HUDEP-2 (cell line): ENCODE measurements around the gene SLC25A38.
A peak's percentile ranks its signal among the peaks of the same experiment; 100 is the strongest.
"Not testable (repeated sequence)": the region's sequence is repeated elsewhere in the genome, so short reads cannot be mapped to it uniquely, and the experiment has no call there.

Source experiments
- DNase-seq, 76 experiments: peaks; one replicate each; lab custom pipeline; 2025; ENCODE audit not compliant: unreplicated experiment in 76 of 76; lab: John Stamatoyannopoulos, UW

Gene SLC25A38

GRCh38 chr3:39406368-39407258 lies 23.4 kb downstream of the SLC25A38 start, which contains the start of gene RPSA:
Gene RPSA (plus strand): TSS chr3:39406720. CDS start chr3:39407654, 934 bp downstream.
- DNase-seq: peak in 75 of 76 experiments; percentile 63 to 99 (median 94)

GRCh38 chr3:39407259-39407629 lies 24.1 kb downstream of the SLC25A38 start:
- peak in 1 of 76 experiments; percentile 14 for DNase-seq

GRCh38 chr3:39407773-39408492 lies 24.8 kb downstream of the SLC25A38 start:
- DNase-seq: no peak

- peak in 19 of 76 experiments; percentile 1 to 65 (median 29) for DNase-seq
Measured at GRCh38 chr3:39408493-39409372, 25.6 kb downstream of the SLC25A38 start.

GRCh38 chr3:39409514-39410136 lies 26.5 kb downstream of the SLC25A38 start:
- no peak for DNase-seq

- no peak for DNase-seq
Measured at GRCh38 chr3:39410893-39411292, 27.7 kb downstream of the SLC25A38 start.

- DNase-seq: no peak
Measured at GRCh38 chr3:39412668-39413260, 29.6 kb downstream of the SLC25A38 start.

GRCh38 chr3:39413691-39414420 lies 30.7 kb downstream of the SLC25A38 start:
- peak in 8 of 76 experiments; percentile 4 to 32 (median 18) for DNase-seq

- DNase-seq: peak in 11 of 76 experiments; percentile 5 to 37 (median 20)
Measured at GRCh38 chr3:39414421-39414907, 31.3 kb downstream of the SLC25A38 start.

GRCh38 chr3:39415302-39415701 lies 32.1 kb downstream of the SLC25A38 start:
- DNase-seq: not testable (repeated sequence)

GRCh38 chr3:39415983-39416382 lies 32.8 kb downstream of the SLC25A38 start:
- DNase-seq: no peak

- not testable (repeated sequence) for DNase-seq
Measured at GRCh38 chr3:39416998-39417397, 33.8 kb downstream of the SLC25A38 start.

GRCh38 chr3:39418556-39419225 lies 35.5 kb downstream of the SLC25A38 start:
- DNase-seq: not testable (repeated sequence)

- DNase-seq: peak in 1 of 76 experiments; percentile 35
Measured at GRCh38 chr3:39419742-39420315, 36.7 kb downstream of the SLC25A38 start.

GRCh38 chr3:39420543-39420942 lies 37.4 kb downstream of the SLC25A38 start:
- peak in 3 of 76 experiments; percentile 8 to 19 (median 16) for DNase-seq

- no peak for DNase-seq
Measured at GRCh38 chr3:39423436-39423970, 40.3 kb downstream of the SLC25A38 start.

GRCh38 chr3:39426312-39426711 lies 43.1 kb downstream of the SLC25A38 start:
- no peak for DNase-seq

GRCh38 chr3:39427506-39427905 lies 44.3 kb downstream of the SLC25A38 start:
- no peak for DNase-seq
